Endothelial cell of umbilical vein (primary cell): ENCODE data around the gene TERC. TPM values are rescaled to one million over a fixed set of nuclear protein-coding genes. Genes with fewer than 3 reads are reported as not detected.
A peak's percentile ranks its signal among the peaks of the same experiment; 100 is the strongest.

Experiments used
- BruUV-seq: library from RNA; stranded (reverse); fragments of 400-500 nt; replicated peaks from 2 replicates; lab custom pipeline; 2021; lab: Mats Ljungman, UMichigan
- CTCF ChIA-PET: fragments of 300-600, 350-600 bp; sonication (Branson Sonifier 250); formaldehyde crosslinking; loops from one replicate; lab custom pipeline; 2021; ENCODE audit warnings: antibody characterized with exemption, inconsistent platforms; lab: Charles Lee
- POLR2A ChIA-PET: fragments of 300-600, 350-600 bp; sonication (Branson Sonifier 250); formaldehyde crosslinking; loops from one replicate; lab custom pipeline; 2021; ENCODE audit warnings: antibody characterized with exemption, inconsistent platforms; lab: Charles Lee
- DNase-seq: peaks from one replicate; pipeline ENCODE4 v3.0.0-alpha.2; 2011; ENCODE audit warnings: low read depth, low spot score
- FAIRE-seq: peaks from 2 replicates; lab custom pipeline; 2011; peaks lifted over from hg19 to GRCh38; lab: Jason Lieb, UNC
- H2AFZ ChIP-seq: 2 replicates; pipeline ENCODE4 v1.6.0; 2012; ENCODE audit warnings: low read depth, low read length, control low read depth, inconsistent platforms
- H3K27ac ChIP-seq: 2 replicates; pipeline ENCODE4 v1.5.1; 2011; ENCODE audit warnings: low read depth, mild to moderate bottlenecking, control low read depth, low read length, moderate library complexity; ENCODE audit not compliant: insufficient read depth
- H3K27me3 ChIP-seq, 2 experiments: 2 replicates each; pipeline versions ENCODE4 v1.6.0 to v1.6.1; 2011; ENCODE audit warnings: low read length in 2 of 2, mixed read lengths in 1 of 2; ENCODE audit not compliant: control insufficient read depth in 2 of 2, insufficient read depth in 2 of 2
- H3K36me3 ChIP-seq, 2 experiments: 2 replicates in 1 of 2; 3 replicates in 1 of 2; pipeline ENCODE4 v1.5.1; 2011; ENCODE audit warnings: low read length in 2 of 2, mild to moderate bottlenecking in 1 of 2, moderate library complexity in 1 of 2; ENCODE audit not compliant: control insufficient read depth in 2 of 2, insufficient read depth in 2 of 2; ENCODE audit errors: extremely low read depth in 1 of 2
- H3K4me1 ChIP-seq: 3 replicates; pipeline ENCODE4 v1.5.1; 2011; ENCODE audit warnings: mild to moderate bottlenecking, low read length; ENCODE audit not compliant: control insufficient read depth, insufficient read depth; ENCODE audit errors: extremely low read depth
- H3K4me2 ChIP-seq: 2 replicates; pipeline ENCODE4 v1.6.1; 2011; ENCODE audit warnings: low read length, control low read depth, mixed read lengths; ENCODE audit not compliant: insufficient read depth
- H3K4me3 ChIP-seq, 3 experiments: fragments of 200-600 bp in 1 of 3; sonication (generic), shearing (Covaris generic) in 1 of 3; replicated peaks in 1 of 3; 2 replicates each; pipeline ENCODE4 v1.5.1; 2011 to 2016; ENCODE audit warnings: control low read depth in 3 of 3, low read length in 3 of 3, mild to moderate bottlenecking in 2 of 3, inconsistent platforms in 1 of 3, low read depth in 1 of 3, moderate library complexity in 1 of 3; ENCODE audit not compliant: insufficient read depth in 1 of 3
- H3K79me2 ChIP-seq: 2 replicates; pipeline ENCODE4 v1.6.0; 2012; ENCODE audit warnings: low read length, inconsistent platforms; ENCODE audit not compliant: control insufficient read depth, insufficient read depth
- H3K9ac ChIP-seq: replicated peaks from 2 replicates; pipeline ENCODE3; 2011; ENCODE audit warnings: low read length, control low read depth; ENCODE audit not compliant: insufficient read depth; ENCODE audit errors: extremely low read depth
- H3K9me1 ChIP-seq: replicated peaks from 3 replicates; pipeline ENCODE4 v1.6.0; 2011; ENCODE audit warnings: mild to moderate bottlenecking, low read length; ENCODE audit not compliant: control insufficient read depth, insufficient read depth; ENCODE audit errors: extremely low read depth
- H3K9me3 ChIP-seq: replicated peaks from 2 replicates; pipeline ENCODE4 v1.5.1; 2012; ENCODE audit warnings: low read length, inconsistent platforms; ENCODE audit not compliant: control insufficient read depth, insufficient read depth
- H4K20me1 ChIP-seq: replicated peaks from 2 replicates; pipeline ENCODE3; 2011; ENCODE audit warnings: mild to moderate bottlenecking, low read length; ENCODE audit not compliant: control insufficient read depth, insufficient read depth; ENCODE audit errors: extremely low read depth
- EZH2 ChIP-seq: IDR thresholded peaks from 2 replicates; pipeline ENCODE4 v1.6.1; 2012; ENCODE audit warnings: borderline replicate concordance, low read depth, mild to moderate bottlenecking, moderate library complexity, low read length, inconsistent platforms; ENCODE audit not compliant: severe bottlenecking
- FOS ChIP-seq: IDR thresholded peaks from 2 replicates; pipeline ENCODE4 v1.6.1; 2011; ENCODE audit warnings: mild to moderate bottlenecking, low read length, moderate library complexity, borderline replicate concordance; ENCODE audit not compliant: insufficient read depth
- GATA2 ChIP-seq: IDR thresholded peaks from 2 replicates; pipeline ENCODE4 v1.7.0; 2011; ENCODE audit warnings: low read depth, mild to moderate bottlenecking, moderate library complexity, mixed read lengths, low read length; ENCODE audit not compliant: insufficient read length, insufficient read depth
- JUN ChIP-seq: IDR thresholded peaks from 2 replicates; pipeline ENCODE4 v1.6.1; 2011; ENCODE audit warnings: borderline replicate concordance, low read depth; ENCODE audit not compliant: insufficient read length, insufficient read depth
- MYC ChIP-seq: IDR thresholded peaks from one replicate; pipeline ENCODE4 v1.6.1; 2011; ENCODE audit warnings: mild to moderate bottlenecking, low read depth, low read length
- POLR2A ChIP-seq: IDR thresholded peaks from 2 replicates; pipeline ENCODE4 v1.6.1; 2012; ENCODE audit warnings: low read depth, mild to moderate bottlenecking, control low read depth, low read length
- POLR2AphosphoS5 ChIP-seq: IDR thresholded peaks from 2 replicates; pipeline ENCODE4 v1.6.1; 2012; ENCODE audit warnings: low read depth, mild to moderate bottlenecking, control low read depth, low read length, moderate library complexity; ENCODE audit not compliant: insufficient read depth
- dilution Hi-C: fragments of 300-500 bp; cut with MboI; formaldehyde crosslinking; loops from one replicate; pipeline ENCODE4 v1.15.0; 2019; ENCODE audit warnings: low sequenced_read_pairs; ENCODE audit not compliant: extremely low pct_ligation_motif_present
- intact Hi-C: fragments of 100-400 bp; cut with micrococcal nuclease; formaldehyde crosslinking; loops from one replicate; pipeline ENCODE4 v1.10.0; 2022
- polyA plus RNA-seq, 4 experiments: library from polyadenylated mRNA; depleted of rRNA in 3 of 4; stranded (reverse) in 3 of 4; unstranded in 1 of 4; fragments of >200 nt; gene quantifications; 2 replicates each; pipeline versions ENCODE4 v1.2.1 to v1.2.3, GENCODE V29; 2011 to 2012; ENCODE audit warnings: missing spikeins in 1 of 4
- total RNA-seq: library from RNA; stranded (reverse); gene quantifications from 2 replicates; pipeline ENCODE4 v1.2.3, GENCODE V29; 2021
- TF ChIP-seq, protein P1 (sequence below), 2 donors: IDR thresholded peaks; 1 replicate in 1 of 2; 2 replicates in 1 of 2; pipeline ENCODE4 v1.5.1; 2011; ENCODE audit warnings: low read length in 2 of 2, mild to moderate bottlenecking in 2 of 2, moderate library complexity in 2 of 2, control low read depth in 1 of 2, inconsistent platforms in 1 of 2, low read depth in 1 of 2; ENCODE audit not compliant: insufficient read depth in 1 of 2; ENCODE audit errors: extremely low read depth in 1 of 2
- TF ChIP-seq, protein P2 (sequence below): IDR thresholded peaks from 2 replicates; pipeline ENCODE4 v1.6.1; 2011; ENCODE audit not compliant: insufficient read depth, insufficient read length

Gene TERC
- total and polyA plus RNA-seq, 2 donors (not counting 3 experiments of a cell fraction or from before 2014, with no cell fraction given), result 2.6 to 6.1 TPM

DNA sequence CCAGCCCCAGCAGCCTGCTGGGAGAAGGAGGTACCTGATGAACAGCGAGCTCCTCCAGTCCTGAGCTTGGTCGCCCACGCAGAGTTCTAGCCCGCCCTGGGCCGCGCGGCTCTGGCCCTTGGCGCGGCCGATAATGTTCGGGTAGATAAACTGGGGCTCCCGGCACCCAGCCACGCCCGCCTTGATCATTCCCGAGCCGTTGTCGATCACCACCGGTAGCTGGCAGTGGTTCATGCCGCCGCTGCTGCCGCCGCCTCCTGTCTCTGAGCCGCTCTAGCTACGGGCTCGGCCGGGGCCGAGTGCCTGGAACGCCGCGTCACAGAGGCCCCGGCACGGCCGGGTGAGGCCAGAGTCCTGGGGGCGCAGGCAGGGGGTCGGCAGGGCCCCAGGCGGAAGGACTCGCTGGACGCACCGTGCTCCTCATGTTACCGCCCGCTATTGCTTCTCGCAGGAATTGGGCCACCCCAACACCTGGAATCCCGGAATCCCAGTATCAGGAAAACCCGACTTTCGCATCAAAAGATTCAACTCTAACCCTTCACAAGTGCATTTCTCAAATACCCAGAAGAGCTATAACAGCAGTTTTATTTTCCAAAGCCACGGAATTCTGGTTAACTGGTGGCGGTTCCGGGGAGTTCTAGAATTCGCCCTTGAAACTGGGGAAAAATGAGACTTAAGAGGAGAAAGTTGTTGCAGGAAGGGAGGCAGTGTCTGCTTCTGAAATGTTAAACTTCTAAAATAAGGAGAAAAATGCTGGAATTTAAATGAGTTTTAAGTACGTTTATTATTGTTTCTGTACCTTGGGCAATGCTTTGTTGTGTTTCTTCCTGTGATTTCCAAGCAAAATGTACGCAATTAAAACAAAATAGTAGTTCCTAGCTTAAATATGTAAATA, 4.7 kb upstream of the TERC start, which contains the start of gene ACTRT3:
Gene ACTRT3 (minus strand): TSS at position 275 of the 895 bp plus-strand sequence. CDS start 41 bp downstream, at position 234.
- Histone ChIP-seq H3K27me3 (no peaks in the 10 kb centered on the region), H2AFZ (peak within 1 kb of the TSS; percentile 89), H3K36me3 (peaks cover 0 to 3% of the 10 kb centered on the region in 2 experiments), H3K9me3 (no peaks in the 10 kb centered on the region), H3K4me1 (peaks cover 8% of the 10 kb centered on the region), H3K27ac (peak within 1 kb of the TSS; percentile 77), H3K4me2 (peak within 1 kb of the TSS; percentile 99), H3K9me1 (no peaks in the 10 kb centered on the region), H3K9ac (peak within 1 kb of the TSS; percentile 94), H4K20me1 (no peaks in the 10 kb centered on the region), H3K79me2 (peaks cover 12% of the 10 kb centered on the region), H3K4me3 (peak within 1 kb of the TSS; percentile 50 to 96 (median 93))
- dilution Hi-C loops, result no loop called here
- ChIA-PET CTCF (interaction anchor here (1.2 kb wide), 1 partner anchor 728 kb away, joined by 3 read pairs; no protein-coding TSS in a partner anchor), POLR2A (interaction anchor here (0.6 to 0.8 kb wide), 3 partner anchors 10 to 609 kb away, joined by 3 to 4 read pairs (median 4); partner anchors contain the start of genes LRRC34 and LRRIQ4)
- BruUV-seq, result no TSS peak
- TF ChIP-seq, protein P1, sequence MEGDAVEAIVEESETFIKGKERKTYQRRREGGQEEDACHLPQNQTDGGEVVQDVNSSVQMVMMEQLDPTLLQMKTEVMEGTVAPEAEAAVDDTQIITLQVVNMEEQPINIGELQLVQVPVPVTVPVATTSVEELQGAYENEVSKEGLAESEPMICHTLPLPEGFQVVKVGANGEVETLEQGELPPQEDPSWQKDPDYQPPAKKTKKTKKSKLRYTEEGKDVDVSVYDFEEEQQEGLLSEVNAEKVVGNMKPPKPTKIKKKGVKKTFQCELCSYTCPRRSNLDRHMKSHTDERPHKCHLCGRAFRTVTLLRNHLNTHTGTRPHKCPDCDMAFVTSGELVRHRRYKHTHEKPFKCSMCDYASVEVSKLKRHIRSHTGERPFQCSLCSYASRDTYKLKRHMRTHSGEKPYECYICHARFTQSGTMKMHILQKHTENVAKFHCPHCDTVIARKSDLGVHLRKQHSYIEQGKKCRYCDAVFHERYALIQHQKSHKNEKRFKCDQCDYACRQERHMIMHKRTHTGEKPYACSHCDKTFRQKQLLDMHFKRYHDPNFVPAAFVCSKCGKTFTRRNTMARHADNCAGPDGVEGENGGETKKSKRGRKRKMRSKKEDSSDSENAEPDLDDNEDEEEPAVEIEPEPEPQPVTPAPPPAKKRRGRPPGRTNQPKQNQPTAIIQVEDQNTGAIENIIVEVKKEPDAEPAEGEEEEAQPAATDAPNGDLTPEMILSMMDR (IDR thresholded peaks at IDR 0.05; ENCODE audit: extremely low read depth in 1 of 2, insufficient read depth in 1 of 2, low read depth in 1 of 2, low read length in 2 of 2), result no peak
- TF ChIP-seq JUN (no peak), MYC (no peak), FOS (no peak), GATA2 (no peak), EZH2 (no peak), POLR2A (peak; percentile 24), POLR2AphosphoS5 (peak; percentile 59)
- TF ChIP-seq, protein P2, sequence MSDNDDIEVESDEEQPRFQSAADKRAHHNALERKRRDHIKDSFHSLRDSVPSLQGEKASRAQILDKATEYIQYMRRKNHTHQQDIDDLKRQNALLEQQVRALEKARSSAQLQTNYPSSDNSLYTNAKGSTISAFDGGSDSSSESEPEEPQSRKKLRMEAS, result no peak
- DNase-seq (peak; percentile 69), FAIRE-seq (peak; percentile 63)
- intact Hi-C loops, result loop anchor here (5.0 kb wide), 2 partner anchors 268 to 622 kb away; partner anchors contain the start of gene GPR160
